CD14-positive monocyte (primary cell): ENCODE measurements around the gene CACHD1. TPM values are rescaled to one million over a fixed set of nuclear protein-coding genes. Genes with fewer than 3 reads are reported as not detected.

Experiments used
- DNase-seq, 3 donors: peaks; one replicate each; pipeline ENCODE4 v3.0.0-alpha.2; 2011 to 2022
- H2AFZ ChIP-seq: 2 replicates; pipeline ENCODE4 v1.6.0; 2012; ENCODE audit warnings: mild to moderate bottlenecking, low read depth, low read length, inconsistent platforms; ENCODE audit not compliant: insufficient read depth, poor library complexity, severe bottlenecking
- H3K27ac ChIP-seq, 2 donors: 1 replicate in 1 of 2; 2 replicates in 1 of 2; pipeline ENCODE4 v1.5.1; 2012 to 2013; ENCODE audit warnings: low read length in 2 of 2, control low read depth in 1 of 2, inconsistent platforms in 1 of 2, low read depth in 1 of 2, mild to moderate bottlenecking in 1 of 2
- H3K27me3 ChIP-seq, 2 donors: one replicate each; pipeline versions ENCODE4 v1.6.0 to v1.6.1; 2011 to 2013; ENCODE audit warnings: low read length in 2 of 2; ENCODE audit not compliant: control insufficient read depth in 2 of 2, insufficient read depth in 2 of 2
- H3K36me3 ChIP-seq, 2 donors: replicated peaks in 1 of 2; 1 replicate in 1 of 2; 2 replicates in 1 of 2; pipeline versions ENCODE4 v1.5.1 to v1.6.1; 2012 to 2013; ENCODE audit warnings: low read length in 2 of 2, control low read depth in 1 of 2, inconsistent platforms in 1 of 2, mild to moderate bottlenecking in 1 of 2; ENCODE audit not compliant: insufficient read depth in 2 of 2, control insufficient read depth in 1 of 2
- H3K4me1 ChIP-seq, 2 donors: 1 replicate in 1 of 2; 2 replicates in 1 of 2; pipeline versions ENCODE4 v1.5.1 to v1.6.1; 2012 to 2013; ENCODE audit warnings: low read length in 2 of 2, control low read depth in 1 of 2, inconsistent platforms in 1 of 2, mild to moderate bottlenecking in 1 of 2, moderate library complexity in 1 of 2; ENCODE audit not compliant: insufficient read depth in 2 of 2, control insufficient read depth in 1 of 2
- H3K4me2 ChIP-seq: replicated peaks from 2 replicates; pipeline ENCODE3; 2012; ENCODE audit warnings: low read length, moderate library complexity, mild to moderate bottlenecking; ENCODE audit not compliant: poor library complexity, severe bottlenecking; ENCODE audit errors: extremely low read depth
- H3K4me3 ChIP-seq, 3 experiments: fragments of 200-600 bp in 1 of 3; sonication (generic) in 1 of 3; replicated peaks in 1 of 3; 1 replicate in 2 of 3; 2 replicates in 1 of 3; pipeline ENCODE4 v1.5.1; 2011 to 2013; ENCODE audit warnings: low read length in 3 of 3, mild to moderate bottlenecking in 3 of 3, control low read depth in 2 of 3, low read depth in 2 of 3, inconsistent platforms in 1 of 3, moderate library complexity in 1 of 3
- H3K79me2 ChIP-seq: 2 replicates; pipeline ENCODE4 v1.6.0; 2012; ENCODE audit warnings: mild to moderate bottlenecking, control low read depth, inconsistent platforms, low read length, moderate library complexity; ENCODE audit not compliant: insufficient read depth
- H3K9ac ChIP-seq: 2 replicates; pipeline ENCODE4 v1.6.0; 2017; ENCODE audit warnings: low read length, mild to moderate bottlenecking; ENCODE audit not compliant: insufficient read depth, poor library complexity, severe bottlenecking
- H3K9me3 ChIP-seq, 2 donors: replicated peaks in 1 of 2; 1 replicate in 1 of 2; 2 replicates in 1 of 2; pipeline versions ENCODE4 v1.5.1 to v1.6.1; 2012 to 2013; ENCODE audit warnings: low read length in 2 of 2, control low read depth in 1 of 2; ENCODE audit not compliant: control insufficient read depth in 1 of 2, insufficient read depth in 1 of 2
- H4K20me1 ChIP-seq: 2 replicates; pipeline ENCODE4 v1.6.0; 2012; ENCODE audit warnings: mild to moderate bottlenecking, low read length, control low read depth, moderate library complexity; ENCODE audit not compliant: insufficient read depth
- H3K27ac Mint-ChIP-seq, 7 donors: one replicate each; pipeline ENCODE4 v1.8.0; 2020; ENCODE audit warnings: mild to moderate bottlenecking in 7 of 7, mixed read lengths in 7 of 7, moderate library complexity in 6 of 7, inconsistent platforms in 2 of 7
- H3K27me3 Mint-ChIP-seq, 3 donors: one replicate each; pipeline ENCODE4 v1.8.0; 2021 to 2022; ENCODE audit warnings: low read depth in 3 of 3, mild to moderate bottlenecking in 3 of 3, mixed read lengths in 3 of 3, moderate library complexity in 3 of 3, inconsistent platforms in 1 of 3
- H3K36me3 Mint-ChIP-seq, 2 donors: one replicate each; pipeline ENCODE4 v1.8.0; 2020; ENCODE audit warnings: mixed read lengths in 2 of 2, inconsistent platforms in 1 of 2, mild to moderate bottlenecking in 1 of 2
- H3K4me1 Mint-ChIP-seq: one replicate; pipeline ENCODE4 v1.8.0; 2020; ENCODE audit warnings: mild to moderate bottlenecking, mixed read lengths
- H3K4me3 Mint-ChIP-seq, 2 donors: one replicate each; pipeline ENCODE4 v1.8.0; 2020; ENCODE audit warnings: mild to moderate bottlenecking in 2 of 2, mixed read lengths in 2 of 2, moderate library complexity in 1 of 2
- H3K9me3 Mint-ChIP-seq, 7 donors: one replicate each; pipeline ENCODE4 v1.8.0; 2020 to 2022; ENCODE audit warnings: mixed read lengths in 7 of 7, mild to moderate bottlenecking in 6 of 7, moderate library complexity in 6 of 7, inconsistent platforms in 2 of 7
- CTCF ChIP-seq: fragments of 200-600 bp; IDR thresholded peaks from one replicate; pipeline ENCODE4 v1.8.0; 2022; ENCODE audit warnings: antibody characterized with exemption, mild to moderate bottlenecking
- WGBS: methylation state at CpG from one replicate; pipeline ENCODE4 v1.1.5; 2013; ENCODE audit warnings: missing lambda C conversion rate; ENCODE audit not compliant: insufficient coverage; 5-methylcytosine and 5-hydroxymethylcytosine counted together
- intact Hi-C, 2 donors: fragments of 100-400 bp; cut with micrococcal nuclease; formaldehyde crosslinking; loops; one replicate each; pipeline versions ENCODE4 v1.15.0 to v1.15.1; 2023
- polyA plus RNA-seq, 3 donors: library from polyadenylated mRNA; depleted of rRNA in 1 of 3; unstranded in 2 of 3; stranded (reverse) in 1 of 3; fragments of 300-500 nt in 2 of 3; fragments of >200 nt in 1 of 3; fragmentation: Illumina TruSeq in 2 of 3; gene quantifications; 1 replicate in 2 of 3; 2 replicates in 1 of 3; pipeline ENCODE4 v1.2.3, GENCODE V29; 2012 to 2021

CACHD1 gene
- polyA plus RNA-seq, 3 donors, result 0.12 TPM; not detected in 2

GRCh38 chr1:64567426-64568170 lies 97.7 kb downstream of the CACHD1 start:
- intact Hi-C loops, result no loop called here

GRCh38 chr1:64568171-64568450 lies 98.2 kb downstream of the CACHD1 start:
- no peak overlapping the region for H3K4me2 ChIP-seq
- H3K36me3 Mint-ChIP-seq, result no peaks in the 10 kb centered on the region
- no peak overlapping the region for H3K4me3 ChIP-seq
- H3K27ac Mint-ChIP-seq, result no peak overlapping the region
- no peak overlapping the region for H3K9ac ChIP-seq
- no peaks in the 10 kb centered on the region for H4K20me1 ChIP-seq
- DNase-seq, result no peak
- no peaks in the 10 kb centered on the region for H3K79me2 ChIP-seq
- no peak for TF ChIP-seq CTCF
- H3K36me3 ChIP-seq, result no peaks in the 10 kb centered on the region
- H3K27me3 ChIP-seq, result no peaks in the 10 kb centered on the region
- H3K27me3 Mint-ChIP-seq, result no peaks in the 10 kb centered on the region
- peaks cover 5 to 8% of the 10 kb centered on the region in 2 donors for H3K4me1 ChIP-seq
- intact Hi-C loops, result no loop called here
- H3K4me1 Mint-ChIP-seq, result peaks cover 9% of the 10 kb centered on the region
- H2AFZ ChIP-seq, result no peak overlapping the region
- no peak overlapping the region for H3K4me3 Mint-ChIP-seq
- H3K27ac ChIP-seq, result no peak overlapping the region
- WGBS, result no CpG with 5 or more reads among the region's 4 CpGs
- no peaks in the 10 kb centered on the region for H3K9me3 ChIP-seq
- peaks cover 0 to 6% (median 3%) of the 10 kb centered on the region in 7 donors for H3K9me3 Mint-ChIP-seq

More at GRCh38 chr1:64567426-64568170, 97.7 kb downstream of the CACHD1 start:
- H3K9ac ChIP-seq, result no peak overlapping the region
- Mint-ChIP-seq H3K9me3 (peaks cover 0 to 8% (median 6%) of the 10 kb centered on the region in 7 donors), H3K36me3 (no peaks in the 10 kb centered on the region), H3K4me3 (no peak overlapping the region), H3K4me1 (peaks cover 9% of the 10 kb centered on the region), H3K27ac (no peak overlapping the region), H3K27me3 (no peaks in the 10 kb centered on the region)
- no peaks in the 10 kb centered on the region for H3K27me3 ChIP-seq
- H3K4me2 ChIP-seq, result no peak overlapping the region
- no peak for TF ChIP-seq CTCF
- WGBS, result no CpG with 5 or more reads among the region's 7 CpGs
- H3K4me3 ChIP-seq, result no peak overlapping the region
- no peak for DNase-seq
- H3K36me3 ChIP-seq, result no peaks in the 10 kb centered on the region
- no peaks in the 10 kb centered on the region for H3K79me2 ChIP-seq
- H3K9me3 ChIP-seq, result no peaks in the 10 kb centered on the region
- H3K27ac ChIP-seq, result no peak overlapping the region
- no peak overlapping the region for H2AFZ ChIP-seq
- peaks cover 5 to 8% of the 10 kb centered on the region in 2 donors for H3K4me1 ChIP-seq
- H4K20me1 ChIP-seq, result no peaks in the 10 kb centered on the region
